Measurements from ENCODE around the gene HBEGF.

- TF ChIP-seq GATA2 (IDR thresholded peaks at IDR 0.05; ENCODE audit: low read depth, low read length) = no peak
- no peak for TF ChIP-seq GATA3 (IDR thresholded peaks at IDR 0.05; ENCODE audit: low read depth, low read length)
These were observed 8.1 kb downstream of the HBEGF start for GRCh38 chr5:140338336-140338735.

Data from SH-SY5Y (cell line).